Measurements from ENCODE around the gene DFFB. TPM values are rescaled to one million over a fixed set of nuclear protein-coding genes. Genes with fewer than 3 reads are reported as not detected.

DFFB gene
- total and polyA plus RNA-seq, 8 donors, result 5.4 to 14.7 (median 11.2) TPM

DNA sequence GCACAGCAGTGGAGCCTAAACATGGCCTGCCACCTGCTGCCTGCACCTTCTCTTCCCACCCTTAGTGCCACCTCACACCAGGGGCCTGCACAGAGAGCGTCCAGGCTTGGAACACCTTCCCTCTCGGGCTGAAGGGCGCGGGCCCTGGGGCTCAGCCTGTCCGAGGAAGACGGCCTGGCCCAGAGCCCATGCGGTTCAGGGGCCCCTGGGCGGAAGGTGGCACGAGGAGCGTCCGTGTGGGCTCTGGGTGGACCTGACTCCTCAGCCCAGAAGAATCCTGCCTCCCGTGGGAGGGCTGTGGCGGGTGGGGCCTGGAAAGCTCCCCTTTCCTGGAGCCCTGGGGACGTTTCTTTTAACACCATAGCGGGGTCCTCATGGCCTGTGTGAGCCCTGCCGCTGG lies 19.4 kb downstream of the DFFB start:
- peak in 1 of 4 donors; percentile 55 for DNase-seq

DNA sequence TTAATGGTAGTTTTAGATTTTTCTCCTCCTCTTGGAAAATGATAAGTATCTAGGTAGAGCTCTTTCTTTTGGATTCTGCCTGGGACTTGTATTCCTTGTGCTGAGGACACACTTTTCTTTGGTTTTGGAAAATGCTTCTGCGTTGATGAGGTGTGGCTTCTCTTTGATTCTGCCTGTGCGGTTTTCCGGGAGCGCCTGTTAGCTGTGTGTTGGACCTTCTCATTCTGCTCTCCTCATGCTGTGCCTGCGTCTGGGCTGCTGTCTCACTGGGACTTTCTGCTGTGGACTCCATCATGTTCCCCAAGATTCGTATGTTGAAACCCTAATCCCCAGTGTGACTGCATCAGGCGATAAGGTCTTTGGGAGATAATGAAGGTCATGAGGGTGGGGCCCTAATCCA lies 21.8 kb downstream of the DFFB start:
- H3K9me3 ChIP-seq, result peaks cover 0 to 16% of the 10 kb centered on the region in 2 donors
- intact Hi-C loops (cut with DNase I), result no loop called here
- H3K4me1 ChIP-seq, result no peaks in the 10 kb centered on the region
- no peak overlapping the region for H3K4me3 ChIP-seq
- TF ChIP-seq, protein P1, sequence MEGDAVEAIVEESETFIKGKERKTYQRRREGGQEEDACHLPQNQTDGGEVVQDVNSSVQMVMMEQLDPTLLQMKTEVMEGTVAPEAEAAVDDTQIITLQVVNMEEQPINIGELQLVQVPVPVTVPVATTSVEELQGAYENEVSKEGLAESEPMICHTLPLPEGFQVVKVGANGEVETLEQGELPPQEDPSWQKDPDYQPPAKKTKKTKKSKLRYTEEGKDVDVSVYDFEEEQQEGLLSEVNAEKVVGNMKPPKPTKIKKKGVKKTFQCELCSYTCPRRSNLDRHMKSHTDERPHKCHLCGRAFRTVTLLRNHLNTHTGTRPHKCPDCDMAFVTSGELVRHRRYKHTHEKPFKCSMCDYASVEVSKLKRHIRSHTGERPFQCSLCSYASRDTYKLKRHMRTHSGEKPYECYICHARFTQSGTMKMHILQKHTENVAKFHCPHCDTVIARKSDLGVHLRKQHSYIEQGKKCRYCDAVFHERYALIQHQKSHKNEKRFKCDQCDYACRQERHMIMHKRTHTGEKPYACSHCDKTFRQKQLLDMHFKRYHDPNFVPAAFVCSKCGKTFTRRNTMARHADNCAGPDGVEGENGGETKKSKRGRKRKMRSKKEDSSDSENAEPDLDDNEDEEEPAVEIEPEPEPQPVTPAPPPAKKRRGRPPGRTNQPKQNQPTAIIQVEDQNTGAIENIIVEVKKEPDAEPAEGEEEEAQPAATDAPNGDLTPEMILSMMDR (IDR thresholded peaks at IDR 0.05), result no peak
- no peaks in the 10 kb centered on the region for H3K27me3 ChIP-seq
- H3K27ac ChIP-seq, result no peak overlapping the region
- DNase-seq (peak in 1 of 4 donors; percentile 7), ATAC-seq (no peak)
- H3K36me3 ChIP-seq, result peaks cover 0 to 72% of the 10 kb centered on the region in 2 donors

More for the DNA sequence above, 19.4 kb downstream of the DFFB start:
- Histone ChIP-seq H3K4me3 (no peak overlapping the region), H3K27ac (no peak overlapping the region), H3K9me3 (peaks cover 0 to 16% of the 10 kb centered on the region in 2 donors), H3K36me3 (peaks cover 0 to 80% of the 10 kb centered on the region in 2 donors), H3K4me1 (no peaks in the 10 kb centered on the region), H3K27me3 (no peaks in the 10 kb centered on the region)
- intact Hi-C loops (cut with DNase I), result no loop called here
- TF ChIP-seq, protein P1 (IDR thresholded peaks at IDR 0.05), result no peak
- ATAC-seq, result no peak

DNA sequence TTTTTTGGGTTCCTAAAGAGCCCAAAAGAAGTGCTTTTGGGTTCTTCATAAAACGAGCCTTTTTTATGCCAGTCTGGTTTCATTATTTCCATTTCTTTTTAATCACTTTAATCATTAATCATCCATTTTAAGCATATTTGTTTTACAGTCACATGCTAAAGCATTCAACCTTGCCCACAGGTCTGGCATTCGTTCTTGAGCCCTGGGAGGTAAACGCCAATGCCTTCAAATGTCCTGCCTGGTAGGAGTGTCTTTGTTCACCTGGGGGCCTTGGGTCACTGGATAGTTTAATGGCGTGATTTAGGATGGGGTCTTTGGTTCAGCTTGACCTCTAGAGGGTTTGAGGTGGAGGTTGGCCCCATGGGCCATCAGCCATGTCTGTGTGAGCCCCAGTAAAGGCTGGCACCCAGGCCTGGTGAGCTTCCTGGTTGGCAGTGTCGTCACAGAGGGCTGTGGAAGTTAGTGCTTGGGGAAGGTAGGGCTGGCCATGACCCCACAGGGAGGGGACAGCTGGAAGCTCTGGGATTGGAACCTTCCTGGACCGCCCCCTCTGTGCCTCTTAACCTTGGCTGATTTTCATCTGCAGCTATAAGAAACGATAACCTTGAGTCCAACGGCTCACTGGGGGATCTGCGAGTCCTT lies 22.6 kb downstream of the DFFB start:
- H3K27ac ChIP-seq, result no peak overlapping the region
- no peaks in the 10 kb centered on the region for H3K27me3 ChIP-seq
- intact Hi-C loops (cut with DNase I), result no loop called here
- H3K4me3 ChIP-seq, result no peak overlapping the region
- ATAC-seq, result no peak
- TF ChIP-seq, protein P1 (IDR thresholded peaks at IDR 0.05), result no peak
- peak in 1 of 4 donors; percentile 17 for DNase-seq
- H3K9me3 ChIP-seq, result peaks cover 0 to 16% of the 10 kb centered on the region in 2 donors
- H3K4me1 ChIP-seq, result no peaks in the 10 kb centered on the region
- peaks cover 0 to 76% of the 10 kb centered on the region in 2 donors for H3K36me3 ChIP-seq

DNA sequence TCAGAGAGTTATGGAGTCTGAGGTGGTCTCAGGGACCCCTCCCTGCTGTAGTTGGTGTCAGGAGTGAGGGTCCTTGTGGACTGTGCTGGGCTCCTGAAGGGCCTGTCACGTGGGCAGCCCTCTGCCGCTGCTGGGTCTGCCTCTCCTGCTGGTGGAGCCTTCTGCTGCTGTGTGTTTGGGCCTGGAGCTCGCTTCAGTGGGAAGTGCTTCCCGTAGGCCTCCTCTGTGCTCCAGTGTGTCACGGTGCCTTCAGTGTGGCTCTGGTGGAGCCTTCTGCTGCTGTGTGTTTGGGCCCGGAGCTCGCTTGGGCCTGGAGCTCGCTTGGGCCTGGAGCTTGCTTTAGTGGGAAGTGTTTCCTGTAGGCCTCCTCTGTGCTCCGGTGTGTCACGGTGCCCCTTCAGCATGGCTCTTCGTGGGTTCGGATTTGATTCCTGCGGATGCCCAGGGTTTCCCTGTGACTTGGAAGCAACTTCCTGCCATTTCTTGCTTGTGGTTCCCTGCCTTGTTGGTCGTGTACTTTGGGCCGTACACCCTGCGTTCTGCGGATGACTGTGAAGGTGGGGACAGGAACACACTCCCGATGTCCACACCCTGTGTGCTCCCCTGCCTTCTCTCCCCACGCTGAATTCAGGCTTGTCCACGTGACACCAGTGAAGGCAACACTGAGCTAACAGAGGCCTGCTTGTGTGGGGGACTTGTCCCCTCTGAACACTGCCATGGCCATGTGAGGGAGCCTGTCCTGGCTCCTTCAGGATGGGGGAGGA lies 23.3 kb downstream of the DFFB start:
- TF ChIP-seq, protein P1 (IDR thresholded peaks at IDR 0.05), result no peak
- ATAC-seq (no peak), DNase-seq (peak in 1 of 4 donors; percentile 31)
- Histone ChIP-seq H3K4me1 (no peaks in the 10 kb centered on the region), H3K27ac (no peak overlapping the region), H3K36me3 (peaks cover 0 to 76% of the 10 kb centered on the region in 2 donors), H3K4me3 (no peak overlapping the region), H3K27me3 (no peaks in the 10 kb centered on the region), H3K9me3 (peaks cover 0 to 16% of the 10 kb centered on the region in 2 donors)
- intact Hi-C loops (cut with DNase I), result no loop called here

DNA sequence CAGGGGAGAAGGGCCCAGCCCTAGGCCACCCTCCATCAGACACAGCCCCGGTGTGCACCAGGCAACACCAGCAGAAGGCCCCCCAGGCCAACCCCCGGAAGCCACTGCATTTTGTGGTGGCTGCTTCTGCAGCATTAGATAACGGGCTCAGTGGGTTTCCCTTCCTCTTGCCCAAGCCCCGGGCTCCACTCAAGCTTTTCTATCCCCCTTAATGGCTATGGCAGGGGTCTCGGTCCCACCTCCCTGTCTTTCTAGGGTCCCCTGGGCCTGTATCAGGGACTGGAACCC lies 23.9 kb downstream of the DFFB start:
- TF ChIP-seq, protein P1 (IDR thresholded peaks at IDR 0.05), result no peak
- DNase-seq (peak in 1 of 4 donors; percentile 42), ATAC-seq (no peak)
- H3K4me1 ChIP-seq, result no peaks in the 10 kb centered on the region
- H3K4me3 ChIP-seq, result no peak overlapping the region
- H3K9me3 ChIP-seq, result peaks cover 0 to 16% of the 10 kb centered on the region in 2 donors
- H3K27me3 ChIP-seq, result no peaks in the 10 kb centered on the region
- H3K27ac ChIP-seq, result no peak overlapping the region
- H3K36me3 ChIP-seq, result peaks cover 0 to 79% of the 10 kb centered on the region in 2 donors
- intact Hi-C loops (cut with DNase I), result no loop called here

Measured in left lung (tissue), 10 donors.